ENCODE measurements around the gene CD36.

The CD36 gene

DNA sequence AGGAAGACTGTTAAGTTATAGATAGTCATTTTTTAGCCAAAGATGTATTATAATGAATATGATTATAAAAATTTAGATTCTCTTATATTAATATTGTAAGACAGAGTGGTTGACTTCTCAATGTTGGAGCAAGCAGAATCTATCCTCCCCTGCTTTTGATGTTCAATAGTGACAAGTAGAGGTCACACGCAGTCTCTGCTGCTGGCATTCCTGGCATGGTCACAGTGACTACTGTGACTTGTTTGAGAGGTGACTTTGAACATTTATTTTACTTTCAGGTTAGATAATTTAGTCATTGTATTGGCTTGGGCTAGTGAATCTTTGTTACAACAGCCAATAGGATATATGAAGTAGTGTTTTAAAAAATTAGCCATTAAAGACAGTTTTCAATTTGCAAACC is 13.7 kb upstream of the CD36 start:
- no peak for DNase-seq (ENCODE audit: low read depth in 3 of 3)

DNA sequence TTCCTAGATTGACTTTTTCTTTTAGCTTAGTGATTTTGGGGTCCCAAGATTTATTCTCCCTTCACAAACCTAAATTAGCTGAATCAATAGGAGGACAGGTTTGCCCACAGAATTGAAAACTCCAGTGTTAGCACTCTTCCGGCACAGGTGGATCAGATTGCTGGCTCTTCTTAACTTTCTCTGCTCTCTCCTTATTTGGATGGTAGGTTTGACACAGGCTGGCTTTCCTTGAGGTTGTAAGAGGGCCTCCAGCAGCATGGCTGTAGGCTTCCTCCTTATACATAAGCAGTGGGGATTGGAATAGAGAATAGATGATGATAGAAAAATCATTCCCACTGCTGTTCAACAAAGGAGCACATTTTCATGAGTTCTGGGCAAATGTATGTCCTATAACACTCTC is 9.4 kb upstream of the CD36 start:
- no peak for DNase-seq (ENCODE audit: low read depth in 3 of 3)

GRCh38 chr7:80630608-80631405 is 7.6 kb upstream of the CD36 start:
- no peak for DNase-seq (ENCODE audit: low read depth in 3 of 3)

DNA sequence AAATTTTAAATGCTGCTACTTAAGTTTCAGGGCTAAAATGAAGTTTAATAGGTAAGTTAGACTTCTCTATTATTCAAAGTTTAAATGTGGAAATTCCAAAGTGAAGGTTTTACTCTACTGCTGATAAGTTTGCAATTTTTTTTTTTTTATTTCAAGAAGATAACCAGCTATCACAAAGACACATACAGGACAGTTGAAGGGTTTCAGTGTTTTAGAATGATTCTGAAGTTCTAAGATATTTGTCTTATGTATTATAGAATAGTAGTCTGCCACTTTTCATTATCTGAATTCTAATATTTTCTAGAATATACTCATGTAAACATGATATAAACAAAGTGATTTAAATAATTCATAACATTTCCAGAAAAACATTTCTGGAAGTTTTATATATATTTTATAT is 7.0 kb upstream of the CD36 start:
- no peak for DNase-seq (ENCODE audit: low read depth in 3 of 3)

DNA sequence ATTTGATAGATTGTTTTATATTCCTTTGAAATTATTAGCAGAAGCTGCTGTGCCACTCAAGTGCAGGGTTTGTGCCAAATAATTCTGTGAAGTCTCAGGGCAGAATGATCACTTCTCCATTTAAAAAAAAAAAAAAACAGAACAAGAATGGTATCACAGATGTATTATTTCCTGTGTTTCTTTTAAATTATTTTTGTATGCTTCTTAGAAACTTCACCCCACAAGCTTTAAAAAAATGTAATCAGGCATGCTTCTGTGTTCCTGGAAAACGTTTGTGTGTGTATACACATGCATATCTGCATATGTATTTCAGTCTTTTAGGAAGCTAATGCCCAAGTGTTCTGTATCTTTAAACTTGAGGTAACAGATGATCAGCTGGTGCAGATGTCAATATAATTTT is 6.3 kb upstream of the CD36 start:
- DNase-seq (ENCODE audit: low read depth in 3 of 3): no peak

- no peak for DNase-seq (ENCODE audit: low read depth in 3 of 3)
These were observed 5.6 kb upstream of the CD36 start for GRCh38 chr7:80632819-80633218.

GRCh38 chr7:80634505-80634904 is 3.9 kb upstream of the CD36 start:
- no peak for DNase-seq (ENCODE audit: low read depth in 3 of 3)

DNA sequence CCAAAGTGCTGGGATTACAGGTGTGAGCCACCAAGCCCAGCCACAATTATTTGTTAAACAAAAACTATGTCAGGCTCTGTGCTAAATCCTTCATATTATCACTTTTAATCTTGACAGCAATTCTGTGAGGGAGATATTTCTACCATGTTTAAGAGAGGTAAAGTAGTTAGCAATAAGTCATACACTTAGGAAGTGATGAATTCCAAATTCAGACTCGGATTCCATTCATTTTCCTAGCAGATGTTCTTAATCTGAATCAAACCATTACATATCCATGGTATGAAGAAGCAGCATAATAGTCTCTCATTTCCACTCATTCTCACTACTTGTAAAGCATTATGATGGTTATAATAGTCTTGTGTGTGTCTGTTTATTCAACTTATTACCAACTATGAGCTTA is 2.9 kb upstream of the CD36 start:
- no peak for DNase-seq (ENCODE audit: low read depth in 3 of 3)

GRCh38 chr7:80635998-80636397 is 2.4 kb upstream of the CD36 start:
- no peak for DNase-seq (ENCODE audit: low read depth in 3 of 3)

DNA sequence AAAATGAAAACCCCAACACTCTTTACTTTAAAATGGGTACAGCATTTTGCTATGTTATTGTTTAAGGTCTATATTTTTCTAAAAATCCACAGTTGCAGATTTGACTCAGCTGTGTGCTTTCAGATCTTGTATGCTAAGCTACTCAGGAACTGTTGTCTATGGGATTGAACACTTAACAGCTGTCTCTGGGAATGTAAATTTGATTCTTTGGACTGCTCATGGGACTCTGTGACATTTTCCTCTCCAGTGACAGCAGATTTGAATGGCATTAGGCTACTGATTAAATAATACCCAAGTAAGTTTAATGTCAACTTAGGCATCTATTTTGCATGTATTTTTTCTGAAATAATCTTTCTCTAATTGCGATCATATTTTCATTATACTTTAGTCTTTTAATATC is 1.7 kb upstream of the CD36 start:
- DNase-seq (ENCODE audit: low read depth in 3 of 3): no peak

- no peak for DNase-seq (ENCODE audit: low read depth in 3 of 3)
These were observed 988 bp upstream of the CD36 start for GRCh38 chr7:80637454-80637853.

DNA sequence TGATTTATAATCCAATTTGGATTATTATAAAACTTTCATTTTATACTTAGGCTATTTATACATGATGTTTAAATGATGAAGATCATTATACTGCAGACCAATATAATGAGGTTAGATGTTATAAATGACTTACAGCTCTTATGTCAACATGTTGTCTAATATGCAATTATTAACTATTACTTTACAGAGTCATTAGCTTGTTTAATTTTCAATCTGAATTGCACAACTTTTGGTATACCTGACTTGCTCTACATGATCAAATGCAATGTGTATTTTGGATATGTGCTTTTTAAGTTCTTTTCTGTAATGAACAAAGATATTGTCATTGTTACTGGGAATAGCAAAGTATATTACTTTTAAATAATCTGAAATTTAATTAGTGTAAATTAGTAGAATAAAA is 569 bp downstream of the CD36 start:
- no peak for DNase-seq (ENCODE audit: low read depth in 3 of 3)

- no peak for DNase-seq (ENCODE audit: low read depth in 3 of 3)
These were observed 2.4 kb downstream of the CD36 start for GRCh38 chr7:80640846-80641245.

- no peak for DNase-seq (ENCODE audit: low read depth in 3 of 3)
These were observed 3.1 kb downstream of the CD36 start for GRCh38 chr7:80641548-80641947.

GRCh38 chr7:80642871-80643270 is 4.4 kb downstream of the CD36 start:
- DNase-seq (ENCODE audit: low read depth in 3 of 3): no peak

DNA sequence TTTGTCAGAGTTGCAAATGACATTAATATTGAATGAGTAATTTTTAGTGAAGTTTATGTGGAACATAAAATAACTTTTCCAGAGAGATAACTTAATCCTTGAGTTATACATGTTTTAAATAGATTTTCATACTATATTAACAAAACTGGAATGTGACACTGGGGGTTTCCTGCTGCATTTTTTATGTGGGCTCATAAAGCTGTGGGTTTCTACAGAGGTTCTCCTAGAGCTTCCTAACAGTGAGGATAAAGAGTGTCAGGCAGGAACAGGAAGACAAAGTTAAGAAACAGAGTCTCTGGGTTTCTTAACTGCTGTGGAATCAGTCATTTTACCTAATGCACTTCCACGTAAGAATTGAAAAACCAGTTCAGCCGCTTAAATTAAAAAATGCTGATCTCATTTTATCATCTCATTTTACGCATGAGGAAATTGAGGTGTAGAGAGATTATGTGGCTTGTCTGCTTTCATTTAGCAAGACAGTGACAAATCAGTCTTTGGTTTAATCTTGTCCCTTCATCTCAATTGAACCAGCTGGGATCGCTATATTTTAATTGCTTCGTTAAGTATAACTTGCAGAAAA is 5.0 kb downstream of the CD36 start:
- no peak for DNase-seq (ENCODE audit: low read depth in 3 of 3)

- no peak for DNase-seq (ENCODE audit: low read depth in 3 of 3)
These were observed 5.6 kb downstream of the CD36 start for GRCh38 chr7:80644054-80644453.

DNA sequence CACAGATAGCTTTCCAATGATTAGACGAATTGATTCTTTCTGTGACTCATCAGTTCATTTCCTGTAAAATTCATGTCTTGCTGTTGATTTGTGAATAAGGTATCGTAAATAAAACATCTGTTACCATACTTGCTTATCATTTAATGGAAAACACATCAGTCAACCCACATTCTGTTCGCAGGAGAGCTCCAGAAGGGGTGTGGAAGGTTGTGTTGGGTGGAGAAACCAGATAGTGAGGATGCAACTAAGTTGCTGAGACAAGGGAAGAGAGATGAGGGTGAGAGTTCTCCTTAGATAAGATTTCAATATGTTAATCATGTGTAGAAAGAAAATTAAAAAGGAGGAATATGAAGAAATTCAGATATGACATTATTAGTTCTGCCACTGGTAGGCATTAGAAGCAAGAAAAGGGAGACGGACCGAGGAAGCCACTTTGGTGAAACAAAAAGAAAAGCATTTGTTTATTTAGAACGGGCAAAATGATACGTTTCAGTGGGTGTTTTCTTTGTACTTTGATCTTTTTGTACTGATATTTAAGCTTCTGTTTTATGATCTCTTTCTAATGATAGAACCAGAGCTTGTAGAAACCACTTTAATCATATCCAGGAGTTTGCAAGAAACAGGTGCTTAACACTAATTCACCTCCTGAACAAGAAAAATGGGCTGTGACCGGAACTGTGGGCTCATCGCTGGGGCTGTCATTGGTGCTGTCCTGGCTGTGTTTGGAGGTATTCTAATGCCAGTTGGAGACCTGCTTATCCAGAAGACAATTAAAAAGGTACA is 7.8 kb downstream of the CD36 start:
- DNase-seq (ENCODE audit: low read depth in 3 of 3): no peak

GRCh38 chr7:80647436-80647835 is 9.0 kb downstream of the CD36 start:
- DNase-seq (ENCODE audit: low read depth in 3 of 3): no peak

DNA sequence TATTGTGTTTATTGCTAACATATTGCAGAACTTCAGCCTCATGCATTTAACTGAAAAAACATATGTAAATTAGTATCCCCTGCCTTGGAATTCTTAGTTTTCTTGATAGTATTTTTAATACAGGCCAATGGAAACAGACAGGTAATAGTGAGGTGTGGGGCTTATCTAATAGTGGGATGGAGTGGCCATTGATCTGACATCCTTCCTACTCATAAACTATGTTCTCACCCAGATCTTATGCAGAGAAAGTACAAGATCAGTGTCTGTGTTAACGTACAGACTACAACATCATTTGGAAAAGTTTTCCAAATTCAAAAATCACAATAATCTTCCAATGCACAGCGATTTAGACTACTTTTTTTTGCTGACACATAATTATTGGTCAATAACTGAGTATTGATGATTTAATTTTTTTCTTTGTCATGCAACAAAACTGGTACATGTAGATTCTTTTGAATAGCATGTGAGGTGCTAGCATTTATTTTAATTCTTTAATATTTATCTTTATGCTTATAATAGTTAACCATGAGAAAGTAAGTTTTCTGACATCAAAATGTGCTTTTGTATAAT is 9.7 kb downstream of the CD36 start:
- DNase-seq (ENCODE audit: low read depth in 3 of 3): no peak

DNA sequence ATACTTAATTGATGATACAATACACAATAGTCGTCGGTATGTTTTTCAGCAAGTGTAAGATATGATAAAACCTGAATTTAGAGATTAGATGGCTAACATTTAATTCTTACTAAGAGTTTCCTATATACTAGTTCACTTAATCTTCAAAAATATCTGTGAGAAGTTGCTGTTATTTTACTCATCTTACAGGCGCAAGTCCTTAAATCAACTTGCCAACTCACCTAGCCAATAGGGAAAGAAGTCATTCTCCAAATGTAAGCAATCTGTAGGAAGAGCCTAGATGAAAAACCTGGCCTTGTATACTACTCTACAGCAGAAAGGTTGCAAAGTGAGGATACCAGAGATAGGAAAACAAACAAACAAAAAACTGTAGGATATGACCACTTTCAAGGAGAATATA is 10.6 kb downstream of the CD36 start:
- no peak for DNase-seq (ENCODE audit: low read depth in 3 of 3)

- no peak for DNase-seq (ENCODE audit: low read depth in 3 of 3)
These were observed 11.6 kb downstream of the CD36 start for GRCh38 chr7:80650030-80650429.

GRCh38 chr7:80651471-80651870 is 13.0 kb downstream of the CD36 start:
- DNase-seq (ENCODE audit: low read depth in 3 of 3): no peak

All from stimulated activated CD4-positive, alpha-beta T cell treated with anti-CD3 and anti-CD28 coated beads, TNF-alpha, amount 100 ng/mL, for 24 hours (primary cell).